HepG2 (cell line): ENCODE data around the gene DGKB. TPM values are rescaled to one million over a fixed set of nuclear protein-coding genes. Genes with fewer than 3 reads are reported as not detected.

Source experiments
- ATAC-seq: fragments of 200-7000 bp; cut with Tn5 transposase; 3 replicates; pipeline ENCODE4 v1.9.1; 2020; ENCODE audit warnings: mild to moderate bottlenecking, moderate library complexity
- BruUV-seq: library from RNA; stranded (reverse); fragments of 400-500 nt; replicated peaks from 2 replicates; lab custom pipeline; 2021; lab: Mats Ljungman, UMichigan
- CTCF ChIA-PET: fragments of 300-600 bp; formaldehyde crosslinking; extraction: SDS; loops from one replicate; lab custom pipeline; 2021; ENCODE audit warnings: low total read pairs, inconsistent platforms, low intra/inter-chr PET ratio; lab: Yijun Ruan, JAX
- POLR2A ChIA-PET: fragments of 350-600 bp; sonication (Branson Sonifier 250); formaldehyde crosslinking; loops from one replicate; lab custom pipeline; 2020; ENCODE audit warnings: antibody characterized with exemption, inconsistent platforms; lab: Yijun Ruan, JAX
- DNase-seq: peaks from one replicate; pipeline ENCODE4 v3.0.0-alpha.2; 2015; ENCODE audit warnings: low spot score
- FAIRE-seq: peaks from 3 replicates; lab custom pipeline; 2011; peaks lifted over from hg19 to GRCh38; lab: Jason Lieb, UNC
- H2AFZ ChIP-seq: one replicate; pipeline ENCODE4 v1.6.1; 2011; ENCODE audit warnings: low read length, inconsistent platforms
- H3K27ac ChIP-seq: fragments of 300-600 bp; 3 replicates; pipeline ENCODE4 v1.8.0; 2011; ENCODE audit warnings: mixed run types, mild to moderate bottlenecking, mixed read lengths, low read length, inconsistent platforms; ENCODE audit not compliant: insufficient read depth; ENCODE audit errors: extremely low read length
- H3K27me3 ChIP-seq, 2 experiments: fragments of 200-600 bp in 1 of 2; 2 replicates in 1 of 2; 3 replicates in 1 of 2; pipeline versions ENCODE4 v1.6.0 to v1.8.0; 2011; ENCODE audit warnings: low read length in 2 of 2, mild to moderate bottlenecking in 2 of 2, moderate library complexity in 2 of 2, inconsistent platforms in 1 of 2; ENCODE audit not compliant: insufficient read depth in 2 of 2, control insufficient read depth in 1 of 2
- H3K36me3 ChIP-seq, 2 experiments: fragments of 200-600 bp in 1 of 2; replicated peaks in 1 of 2; 2 replicates in 1 of 2; 3 replicates in 1 of 2; pipeline versions ENCODE4 v1.5.1 to v1.8.0; 2011; ENCODE audit warnings: low read length in 2 of 2, inconsistent platforms in 1 of 2; ENCODE audit not compliant: insufficient read depth in 2 of 2, control insufficient read depth in 1 of 2
- H3K4me1 ChIP-seq: 2 replicates; pipeline ENCODE4 v1.5.1; 2012; ENCODE audit warnings: low read length, inconsistent platforms; ENCODE audit not compliant: insufficient read depth
- H3K4me2 ChIP-seq: 2 replicates; pipeline ENCODE4 v1.6.0; 2011; ENCODE audit warnings: low read depth, low read length, inconsistent platforms
- H3K4me3 ChIP-seq, 3 experiments: fragments of 200-600 bp in 1 of 3; sonication (generic), shearing (Covaris generic) in 1 of 3; replicated peaks in 1 of 3; 2 replicates each; pipeline ENCODE4 v1.5.1; 2011 to 2016; ENCODE audit warnings: low read length in 3 of 3, inconsistent platforms in 2 of 3, low read depth in 2 of 3, mild to moderate bottlenecking in 2 of 3, control low read depth in 1 of 3, mixed read lengths in 1 of 3; ENCODE audit not compliant: insufficient read depth in 1 of 3
- H3K79me2 ChIP-seq: one replicate; pipeline ENCODE4 v1.6.1; 2011; ENCODE audit warnings: low read length, inconsistent platforms; ENCODE audit not compliant: insufficient read depth
- H3K9ac ChIP-seq: 2 replicates; pipeline ENCODE4 v1.6.0; 2011; ENCODE audit warnings: mild to moderate bottlenecking, low read depth, low read length, inconsistent platforms; ENCODE audit not compliant: insufficient read depth
- H3K9me3 ChIP-seq: 2 replicates; pipeline ENCODE4 v1.5.1; 2012; ENCODE audit warnings: mild to moderate bottlenecking, low read length
- H4K20me1 ChIP-seq: 2 replicates; pipeline ENCODE4 v1.6.0; 2011; ENCODE audit warnings: inconsistent platforms, mild to moderate bottlenecking, low read length, moderate library complexity; ENCODE audit not compliant: insufficient read depth
- BRD4 ChIP-seq: sonication (generic); formaldehyde crosslinking; IDR thresholded peaks from 2 replicates; pipeline ENCODE4 v1.4.0; 2020; ENCODE audit warnings: missing genetic modification reagents
- EP300 ChIP-seq, 3 experiments: sonication (generic) in 1 of 3; formaldehyde crosslinking in 1 of 3; IDR thresholded peaks; 2 replicates each; pipeline versions ENCODE4 v1.5.1 to v1.6.1; 2011 to 2020; ENCODE audit warnings: low read depth in 2 of 3, low read length in 2 of 3, borderline replicate concordance in 1 of 3, improper control_type of control experiment in 1 of 3, mild to moderate bottlenecking in 1 of 3, missing genetic modification reagents in 1 of 3, moderate library complexity in 1 of 3
- HNRNPLL ChIP-seq: fragments of 200-400 bp; formaldehyde crosslinking; IDR thresholded peaks from 2 replicates; pipeline ENCODE4 v1.6.1; 2017; ENCODE audit warnings: mild to moderate bottlenecking, low read depth, low read length; ENCODE audit not compliant: poor library complexity, severe bottlenecking
- MTF2 ChIP-seq: sonication (generic); formaldehyde crosslinking; IDR thresholded peaks from 2 replicates; pipeline ENCODE4 v1.5.0; 2020; ENCODE audit warnings: missing genetic modification reagents, borderline replicate concordance
- NR2C2 ChIP-seq: sonication (generic); formaldehyde crosslinking; IDR thresholded peaks from 2 replicates; pipeline ENCODE4 v1.4.0; 2020; ENCODE audit warnings: missing genetic modification reagents, mild to moderate bottlenecking, moderate library complexity, borderline replicate concordance
- NR2F6 ChIP-seq, 2 experiments: IDR thresholded peaks; 2 replicates each; pipeline ENCODE4 v1.6.1; 2016; ENCODE audit warnings: antibody characterized with exemption in 1 of 2, mild to moderate bottlenecking in 1 of 2
- PLSCR1 ChIP-seq: sonication (generic); formaldehyde crosslinking; IDR thresholded peaks from 2 replicates; pipeline ENCODE4 v1.5.0; 2020; ENCODE audit warnings: missing genetic modification reagents, mild to moderate bottlenecking, borderline replicate concordance
- ZFP36 ChIP-seq: fragments of 150-350 bp; IDR thresholded peaks from 2 replicates; pipeline ENCODE4 v1.6.1; 2018; ENCODE audit warnings: borderline replicate concordance, low read length, low read depth; ENCODE audit not compliant: partially characterized antibody
- ZNF142 ChIP-seq: sonication (generic); formaldehyde crosslinking; IDR thresholded peaks from 2 replicates; pipeline ENCODE4 v1.4.0; 2020; ENCODE audit warnings: missing genetic modification reagents
- ZNF232 ChIP-seq: sonication (generic); formaldehyde crosslinking; IDR thresholded peaks from 2 replicates; pipeline ENCODE4 v1.4.0; 2020; ENCODE audit warnings: missing genetic modification reagents, borderline replicate concordance
- WGBS: methylation state at CpG from one replicate; pipeline ENCODE4 v1.1.6; 2017; ENCODE audit warnings: low lambda C conversion rate; 5-methylcytosine and 5-hydroxymethylcytosine counted together
- in situ Hi-C: cut with HindIII; loops from 2 replicates; pipeline ENCODE4 v1.10.0; 2017; ENCODE audit warnings: low pct_unique_long_range_greater_than_20kb; ENCODE audit not compliant: extremely low pct_ligation_motif_present
- intact Hi-C: fragments of 100-400 bp; cut with micrococcal nuclease; formaldehyde crosslinking; loops from one replicate; pipeline ENCODE4 v1.10.0; 2022; ENCODE audit not compliant: unreplicated experiment
- polyA plus RNA-seq, 8 experiments: library from polyadenylated mRNA; depleted of rRNA in 3 of 8; stranded (reverse) in 7 of 8; unstranded in 1 of 8; fragments of >200 nt; fragmentation: Illumina TruSeq in 4 of 8; extraction: Trizol in 4 of 8; gene quantifications; 2 replicates each; pipeline versions ENCODE4 v1.2.1 to v1.2.3, GENCODE V29; 2011 to 2016; ENCODE audit warnings: low read depth in 4 of 8, missing spikeins in 1 of 8, mixed read lengths in 1 of 8; ENCODE audit not compliant: insufficient read depth in 1 of 8
- total RNA-seq, 5 experiments: library from RNA; depleted of rRNA; stranded (reverse); fragments of >200 nt; fragmentation: Illumina TruSeq; extraction: Trizol; gene quantifications; 2 replicates each; pipeline ENCODE4 v1.2.3, GENCODE V29; 2016; ENCODE audit warnings: low read depth in 1 of 5

Gene DGKB
- total and polyA plus RNA-seq, 2 of the 13 experiments (the other 11 are each of a cell fraction or from before 2014, with no cell fraction given), result not detected

GRCh38 chr7:14690486-14690885, 212.1 kb downstream of the DGKB start:
- intact Hi-C loops (no loop called here), in situ Hi-C loops (loop anchor here (10.0 kb wide), 1 partner anchor 1416 kb away; no protein-coding TSS in a partner anchor)
- WGBS, result 15% methylated on average over 3 of the region's 3 CpGs
- no peaks in the 10 kb centered on the region for H3K9me3 ChIP-seq
- H3K4me1 ChIP-seq, result no peaks in the 10 kb centered on the region
- no peak overlapping the region for H3K27ac ChIP-seq
- no peak for FAIRE-seq
- TF ChIP-seq BRD4, result no peak
- no peak for TF ChIP-seq MTF2
- TF ChIP-seq ZFP36, result no peak
- TF ChIP-seq EP300 (IDR thresholded peaks at IDR 0.05; ENCODE audit: low read depth in 2 of 2, low read length in 2 of 2), result no peak
- TF ChIP-seq EP300 (CRISPR knock-in tag; IDR thresholded peaks at IDR 0.05; ENCODE audit: borderline replicate concordance), result no peak
- H3K9ac ChIP-seq, result no peak overlapping the region
- BruUV-seq, result no TSS peak
- no peak for DNase-seq
- H3K36me3 ChIP-seq, result no peaks in the 10 kb centered on the region
- CTCF ChIA-PET, result interaction anchor here (1.8 kb wide), 1 partner anchor 1411 kb away, joined by 9 read pairs; no protein-coding TSS in a partner anchor
- H3K4me3 ChIP-seq, result no peak overlapping the region
- H3K79me2 ChIP-seq, result no peaks in the 10 kb centered on the region
- no peak overlapping the region for H2AFZ ChIP-seq
- H3K27me3 ChIP-seq, result no peaks in the 10 kb centered on the region
- H4K20me1 ChIP-seq, result no peaks in the 10 kb centered on the region
- no peak overlapping the region for H3K4me2 ChIP-seq
- ATAC-seq, result no peak
- POLR2A ChIA-PET, result no interaction called here

- Histone ChIP-seq H3K9ac (no peak overlapping the region), H3K4me2 (no peak overlapping the region), H2AFZ (no peak overlapping the region), H3K4me1 (no peaks in the 10 kb centered on the region), H3K9me3 (no peaks in the 10 kb centered on the region), H4K20me1 (no peaks in the 10 kb centered on the region), H3K79me2 (no peaks in the 10 kb centered on the region), H3K27me3 (no peaks in the 10 kb centered on the region), H3K4me3 (no peak overlapping the region), H3K36me3 (no peaks in the 10 kb centered on the region), H3K27ac (no peak overlapping the region)
- POLR2A ChIA-PET, result no interaction called here
- WGBS, result under 1% methylated on average over 5 of the region's 5 CpGs
- DNase-seq (no peak), FAIRE-seq (no peak), ATAC-seq (no peak)
- no TSS peak for BruUV-seq
- intact Hi-C loops, result no loop called here
- CTCF ChIA-PET, result no interaction called here
- TF ChIP-seq PLSCR1 (CRISPR knock-in tag) (no peak), ZNF232 (CRISPR knock-in tag) (no peak), HNRNPLL (no peak), NR2C2 (no peak), ZNF142 (CRISPR knock-in tag) (no peak), NR2F6 (IDR thresholded peaks at IDR 0.05) (no peak), NR2F6 (CRISPR knock-in tag; IDR thresholded peaks at IDR 0.05) (no peak)
- in situ Hi-C loops, result loop anchor here (10.0 kb wide), 1 partner anchor 1415 kb away; no protein-coding TSS in a partner anchor
Measured at GRCh38 chr7:14690075-14690474, 212.5 kb downstream of the DGKB start.
